Stimulated activated CD4-positive, alpha-beta T cell treated with anti-CD3 and anti-CD28 coated beads, Interleukin-1b, Interleukin-23, amount 100 ng/mL, for 24 hours (primary cell): ENCODE measurements around the gene CYBC1.

Source experiments
- DNase-seq, 4 experiments: peaks; one replicate each; pipeline ENCODE4 v3.0.0-alpha.2; 2020; ENCODE audit warnings: low read depth in 4 of 4, low spot score in 1 of 4

The CYBC1 gene

GRCh38 chr17:82411396-82412053 is 39.0 kb downstream of the CYBC1 start:
- no peak for DNase-seq

- DNase-seq, result no peak
Measured at GRCh38 chr17:82410014-82410716, 40.4 kb downstream of the CYBC1 start.

GRCh38 chr17:82408938-82409318 is 41.6 kb downstream of the CYBC1 start:
- DNase-seq, result no peak

- no peak for DNase-seq
Measured at GRCh38 chr17:82408288-82408937, 42.1 kb downstream of the CYBC1 start.

- DNase-seq, result no peak
Measured at GRCh38 chr17:82407255-82407654, 43.3 kb downstream of the CYBC1 start.

GRCh38 chr17:82406131-82406671 is 44.4 kb downstream of the CYBC1 start:
- no peak for DNase-seq

- no peak for DNase-seq
Measured at GRCh38 chr17:82405051-82405450, 45.5 kb downstream of the CYBC1 start.

- no peak for DNase-seq
Measured at GRCh38 chr17:82403662-82404660, 46.6 kb downstream of the CYBC1 start.

GRCh38 chr17:82402865-82403264 is 47.7 kb downstream of the CYBC1 start:
- no peak for DNase-seq

GRCh38 chr17:82400830-82401229 is 49.7 kb downstream of the CYBC1 start:
- peak in 2 of 4 experiments; percentile 26 to 28 for DNase-seq

GRCh38 chr17:82400206-82400605 is 50.3 kb downstream of the CYBC1 start:
- no peak for DNase-seq

GRCh38 chr17:82399601-82400101 is 50.9 kb downstream of the CYBC1 start:
- no peak for DNase-seq

GRCh38 chr17:82399041-82399441 is 51.5 kb downstream of the CYBC1 start:
- DNase-seq, result no peak

GRCh38 chr17:82397449-82398335 is 52.9 kb downstream of the CYBC1 start:
- no peak for DNase-seq

GRCh38 chr17:82396601-82397435 is 53.7 kb downstream of the CYBC1 start:
- DNase-seq, result no peak

- DNase-seq, result no peak
Measured at GRCh38 chr17:82394278-82394677, 56.3 kb downstream of the CYBC1 start.

- DNase-seq, result no peak
Measured at GRCh38 chr17:82392941-82393340, 57.6 kb downstream of the CYBC1 start.
